ENCODE data around the gene WBP2NL. TPM values are rescaled to one million over a fixed set of nuclear protein-coding genes. Genes with fewer than 3 reads are reported as not detected.
"Not testable (repeated sequence)": the region's sequence is repeated elsewhere in the genome, so short reads cannot be mapped to it uniquely, and the experiment has no call there.

The WBP2NL gene
- total RNA-seq (1 to 10 TPM; 4.5 to 4.6 TPM), polyA plus RNA-seq (1 to 10 TPM in 1 of 3 donors, under 1 TPM in 2; 0.25 to 1.4 (median 0.57) TPM), total RNA-seq (0.34 to 2.4 (median 1.9) reads per million in 6 experiments)

DNA sequence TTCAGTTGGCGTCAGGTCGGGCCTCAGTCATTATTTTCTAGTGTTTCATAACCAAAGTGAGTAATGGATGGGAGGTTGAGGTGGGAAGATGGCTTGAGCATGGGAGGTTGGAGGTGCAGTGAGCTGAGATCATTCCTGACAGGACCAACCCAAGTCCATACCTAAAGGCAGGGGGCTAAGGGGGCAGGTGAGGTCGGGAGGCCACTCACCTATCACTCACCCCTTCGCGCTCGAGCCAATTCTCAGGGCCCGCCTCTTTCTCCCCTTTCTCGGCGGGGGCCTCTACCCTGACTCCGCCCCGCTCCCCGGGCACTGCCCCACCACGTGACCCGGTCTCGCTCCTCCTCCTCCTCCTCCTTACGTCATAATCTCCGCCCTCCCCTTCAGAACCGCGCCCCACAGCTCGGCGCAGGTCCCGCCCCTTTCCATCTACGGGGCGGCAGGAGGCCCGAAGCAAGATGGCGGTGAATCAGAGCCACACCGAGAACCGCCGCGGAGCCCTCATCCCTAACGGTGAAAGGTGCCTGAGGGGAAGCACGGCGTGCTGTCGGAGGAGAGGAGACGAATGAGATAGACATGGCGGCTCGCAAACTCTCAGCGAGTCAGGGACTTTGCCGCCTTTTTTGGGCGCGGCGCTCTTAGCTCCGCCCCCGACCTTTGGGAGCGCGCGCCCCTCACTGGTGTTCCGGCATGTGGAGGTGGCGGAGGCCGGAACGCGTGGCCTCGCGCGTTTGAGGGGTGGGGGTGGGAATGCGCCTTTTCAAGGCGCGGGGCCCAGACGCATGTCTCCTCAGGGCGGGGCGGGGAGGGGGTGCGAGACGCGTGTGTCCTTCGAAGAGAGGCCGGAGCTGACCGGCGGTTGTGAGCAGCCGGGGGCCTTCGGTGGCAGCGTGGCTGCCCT, at the start of gene WBP2NL:
Gene WBP2NL, plus strand, starts transcription at position 428 of the 901 bp plus-strand sequence. Its CDS starts 31 bp downstream, at position 459.
- H3K27me3 Mint-ChIP-seq: peaks cover 0 to 5% (median 3%) of the 10 kb centered on the region in 5 donors
- peak; percentile 76 to 94 (median 88) for DNase-seq
- peak within 1 kb of the TSS; percentile 91 to 98 (median 96) for H3K27ac Mint-ChIP-seq
- peaks cover 11 to 25% (median 16%) of the 10 kb centered on the region in 4 donors for H3K4me1 Mint-ChIP-seq
- peak within 1 kb of the TSS; percentile 92 to 99 (median 96) for H3K4me3 Mint-ChIP-seq
- peaks cover 0 to 37% (median 9%) of the 10 kb centered on the region in 9 donors for H3K9me3 Mint-ChIP-seq
- ATAC-seq: peak; percentile 91 to 95
- peaks cover 0 to 15% (median 14%) of the 10 kb centered on the region in 3 donors for H3K36me3 Mint-ChIP-seq
- POLR2A ChIA-PET: interaction anchor here (0.8 to 1.9 kb wide), 6 partner anchors 11 to 617 kb away, joined by 3 to 14 read pairs (median 5); partner anchors contain the start of genes NAGA, NDUFA6, SMDT1 and TEF

- not testable (repeated sequence) for DNase-seq, H3K27me3 Mint-ChIP-seq, H3K36me3 Mint-ChIP-seq, H3K9me3 Mint-ChIP-seq, ATAC-seq, H3K4me3 Mint-ChIP-seq, H3K27ac Mint-ChIP-seq
- H3K4me1 Mint-ChIP-seq: peaks cover 0 to 24% (median 13%) of the 10 kb centered on the region in 4 donors
- POLR2A ChIA-PET: interaction anchor here (0.6 kb wide), 1 partner anchor 592 kb away, joined by 3 read pairs; no protein-coding TSS in a partner anchor
These were observed 49.7 kb upstream of the WBP2NL start for GRCh38 chr22:41948928-41949296.

DNA sequence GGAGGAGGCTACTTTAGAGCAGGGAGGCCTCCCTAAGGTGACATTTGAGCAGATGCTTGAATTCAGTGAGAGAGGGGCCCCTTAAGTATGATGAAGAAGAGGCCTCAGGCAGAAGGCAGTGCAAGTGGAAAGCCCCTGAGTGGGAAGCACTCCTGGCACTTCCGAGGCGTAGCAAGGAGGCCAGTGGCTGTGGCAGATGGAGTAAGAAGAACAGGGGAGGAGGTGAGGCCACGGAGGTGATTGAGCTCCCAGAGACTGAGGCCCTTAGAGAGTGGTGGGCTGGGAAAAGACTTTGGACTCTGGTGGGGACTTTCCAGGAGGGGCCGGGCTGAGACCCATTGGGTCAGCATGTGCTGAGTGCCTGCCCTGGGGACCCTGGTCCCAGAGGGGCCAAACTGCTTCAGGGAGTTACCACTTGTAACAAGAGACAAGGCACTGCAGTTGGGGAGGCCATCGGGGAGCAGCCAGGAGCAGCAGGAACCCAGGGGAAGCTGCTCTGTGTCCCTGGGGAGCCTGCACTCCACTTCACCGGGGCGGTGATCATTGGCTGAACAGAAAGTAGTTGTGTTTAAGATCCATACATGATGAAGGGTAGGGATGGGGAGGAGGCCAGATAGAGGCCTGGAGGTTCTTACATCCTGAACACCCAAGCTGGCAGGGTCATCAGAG, 49.2 kb upstream of the WBP2NL start:
- no peak overlapping the region for H3K27ac Mint-ChIP-seq
- no peak for ATAC-seq
- no peaks in the 10 kb centered on the region for H3K36me3 Mint-ChIP-seq
- no peak for DNase-seq
- H3K9me3 Mint-ChIP-seq: no peaks in the 10 kb centered on the region
- H3K4me3 Mint-ChIP-seq: no peak overlapping the region
- H3K4me1 Mint-ChIP-seq: peaks cover 0 to 24% (median 13%) of the 10 kb centered on the region in 4 donors
- H3K27me3 Mint-ChIP-seq: peaks cover 0 to 2% (median 0%) of the 10 kb centered on the region in 5 donors
- POLR2A ChIA-PET: no interaction called here

DNA sequence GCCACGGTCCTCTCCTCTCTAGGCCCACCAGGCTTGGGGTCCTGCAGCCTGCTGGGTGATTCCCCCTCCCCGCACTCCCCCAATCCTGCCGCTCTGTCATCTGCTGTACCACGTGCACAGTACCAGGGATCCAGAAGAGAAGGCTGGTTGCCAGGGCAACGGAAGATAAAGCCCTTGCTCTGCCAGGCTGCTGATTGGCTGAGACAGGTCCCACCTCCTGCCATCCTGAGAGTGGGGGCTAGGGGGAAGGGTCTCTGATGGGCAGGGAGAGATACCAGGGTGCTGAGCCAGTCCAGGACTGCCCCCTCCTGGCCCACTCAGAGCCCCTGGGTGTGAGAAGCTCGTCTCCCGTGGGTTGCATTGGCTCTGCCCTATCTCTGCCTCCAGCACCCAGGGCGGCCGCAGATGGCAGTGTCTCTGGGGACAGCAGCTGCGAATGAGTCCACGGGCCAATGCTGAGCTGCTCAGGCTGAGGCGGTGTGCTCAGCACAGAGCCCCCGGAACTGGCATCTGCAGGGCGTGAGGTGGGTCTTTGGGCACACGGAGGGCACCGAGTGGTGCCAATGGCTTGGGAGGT, 46.6 kb upstream of the WBP2NL start, which contains the start of gene SMIM45:
Gene SMIM45, plus strand, starts transcription at position 253 of the 577 bp plus-strand sequence.
- H3K9me3 Mint-ChIP-seq: no peaks in the 10 kb centered on the region
- POLR2A ChIA-PET: interaction anchor here (0.6 kb wide), 1 partner anchor 167 kb away, joined by 3 read pairs; no protein-coding TSS in a partner anchor
- peaks cover 0 to 11% (median 6%) of the 10 kb centered on the region in 4 donors for H3K4me1 Mint-ChIP-seq
- no peak within 1 kb of the TSS for H3K4me3 Mint-ChIP-seq
- DNase-seq (no peak), ATAC-seq (no peak)
- H3K36me3 Mint-ChIP-seq: no peaks in the 10 kb centered on the region
- H3K27ac Mint-ChIP-seq: peak within 1 kb of the TSS in 1 of 10 donors; percentile 26
- H3K27me3 Mint-ChIP-seq: peaks cover 0 to 3% (median 0%) of the 10 kb centered on the region in 5 donors

DNA sequence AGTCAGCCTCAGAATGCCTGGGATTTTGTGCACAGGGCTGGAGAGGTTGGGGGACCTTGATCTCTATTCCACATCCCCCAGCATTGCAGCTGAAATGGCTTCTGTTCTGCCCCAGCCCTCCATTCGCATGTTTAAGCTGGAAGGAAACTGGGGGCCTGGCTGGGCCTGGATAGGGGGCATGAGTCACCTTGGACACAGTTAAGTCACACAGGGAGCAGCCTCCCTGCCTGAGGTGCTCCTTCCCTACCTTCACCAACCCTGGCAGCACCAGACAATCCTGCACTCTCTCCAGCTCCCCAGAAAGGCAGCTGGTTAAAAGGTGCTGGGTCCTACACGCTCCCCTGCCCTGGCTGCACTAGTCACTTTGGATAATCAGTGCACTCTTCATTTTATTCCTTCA, 45.9 kb upstream of the WBP2NL start:
- Mint-ChIP-seq H3K27ac (no peak overlapping the region), H3K9me3 (no peaks in the 10 kb centered on the region), H3K4me3 (no peak overlapping the region), H3K27me3 (peaks cover 0 to 3% (median 0%) of the 10 kb centered on the region in 5 donors), H3K4me1 (peaks cover 3 to 8% (median 5%) of the 10 kb centered on the region in 4 donors), H3K36me3 (no peaks in the 10 kb centered on the region)
- POLR2A ChIA-PET: no interaction called here
- DNase-seq (no peak), ATAC-seq (no peak)

- no peaks in the 10 kb centered on the region for H3K36me3 Mint-ChIP-seq
- DNase-seq: no peak
- H3K4me3 Mint-ChIP-seq: peak overlapping the region in 1 of 10 donors; percentile 66
- H3K4me1 Mint-ChIP-seq: peaks cover 3 to 5% (median 4%) of the 10 kb centered on the region in 4 donors
- peak; percentile 59 to 63 for ATAC-seq
- peaks cover 0 to 3% (median 0%) of the 10 kb centered on the region in 5 donors for H3K27me3 Mint-ChIP-seq
- H3K9me3 Mint-ChIP-seq: no peaks in the 10 kb centered on the region
- POLR2A ChIA-PET: interaction anchor here (0.6 kb wide), 2 partner anchors 33 to 340 kb away, joined by 3 read pairs; no protein-coding TSS in a partner anchor
- peak overlapping the region in 1 of 10 donors; percentile 75 for H3K27ac Mint-ChIP-seq
These were observed 40.5 kb upstream of the WBP2NL start for GRCh38 chr22:41957941-41958556.

DNA sequence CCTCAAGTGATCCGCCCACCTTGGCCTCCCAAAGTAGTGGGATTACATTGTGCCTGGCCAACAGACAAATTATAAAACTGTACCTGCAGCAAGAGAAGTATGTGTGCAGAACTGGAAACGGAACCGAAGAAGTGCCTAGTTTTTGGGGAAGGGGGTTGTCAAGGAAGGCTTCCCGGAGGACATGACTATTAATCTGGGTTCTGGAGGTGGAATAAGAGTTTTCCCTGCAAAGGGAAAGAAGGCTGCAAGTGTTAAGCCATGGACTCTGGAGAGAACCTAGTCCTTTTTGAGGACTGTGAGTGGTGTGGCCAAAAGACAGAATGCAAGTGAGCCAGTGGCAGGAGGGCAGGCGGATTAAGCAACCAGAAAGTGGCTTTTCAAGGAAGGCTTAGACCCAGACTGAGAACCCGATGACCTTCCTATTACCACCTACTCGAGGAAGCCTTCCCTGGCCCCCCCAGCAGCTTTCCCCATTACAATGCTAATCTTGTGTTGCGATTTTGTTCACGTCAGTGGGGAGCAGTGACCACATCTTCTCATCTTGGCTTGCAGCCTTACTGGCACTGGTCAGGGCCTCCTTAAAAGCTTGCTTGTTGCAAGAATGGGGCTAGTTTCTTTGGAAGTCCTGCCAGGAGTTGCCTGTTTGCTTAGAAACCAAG, 35.0 kb upstream of the WBP2NL start:
- peaks cover 0 to 3% (median 0%) of the 10 kb centered on the region in 5 donors for H3K27me3 Mint-ChIP-seq
- no peaks in the 10 kb centered on the region for H3K9me3 Mint-ChIP-seq
- H3K27ac Mint-ChIP-seq: no peak overlapping the region
- POLR2A ChIA-PET: no interaction called here
- H3K4me3 Mint-ChIP-seq: no peak overlapping the region
- no peaks in the 10 kb centered on the region for H3K36me3 Mint-ChIP-seq
- ATAC-seq (no peak), DNase-seq (no peak)
- H3K4me1 Mint-ChIP-seq: peaks cover 0 to 4% (median 0%) of the 10 kb centered on the region in 4 donors

GRCh38 chr22:41964112-41964491, 34.5 kb upstream of the WBP2NL start:
- H3K36me3 Mint-ChIP-seq: no peaks in the 10 kb centered on the region
- POLR2A ChIA-PET: no interaction called here
- ATAC-seq (no peak), DNase-seq (no peak)
- H3K9me3 Mint-ChIP-seq: no peaks in the 10 kb centered on the region
- peaks cover 0 to 3% (median 0%) of the 10 kb centered on the region in 5 donors for H3K27me3 Mint-ChIP-seq
- peaks cover 0 to 4% (median 0%) of the 10 kb centered on the region in 4 donors for H3K4me1 Mint-ChIP-seq
- no peak overlapping the region for H3K27ac Mint-ChIP-seq
- H3K4me3 Mint-ChIP-seq: no peak overlapping the region

DNA sequence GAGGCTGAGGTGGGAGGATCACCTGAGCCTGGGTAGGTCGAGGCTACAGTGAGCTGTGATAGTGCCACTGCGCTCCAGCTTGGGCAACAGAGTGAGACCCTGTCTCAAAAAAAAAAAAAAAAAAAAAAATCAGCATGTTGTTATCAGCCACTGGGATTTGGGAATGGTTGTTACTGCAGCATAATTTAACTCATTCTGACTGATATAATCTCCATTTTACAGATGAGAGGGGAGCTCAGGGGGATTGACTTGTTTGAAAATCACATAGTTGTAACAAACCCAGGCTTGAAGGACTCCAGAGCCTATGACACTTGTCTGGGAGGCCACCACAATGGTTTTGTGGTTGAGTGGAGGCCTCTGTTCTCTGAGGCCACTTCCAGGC, 32.4 kb upstream of the WBP2NL start:
- POLR2A ChIA-PET: interaction anchor here (0.7 to 1.3 kb wide), 2 partner anchors 9 to 278 kb away, joined by 3 to 5 read pairs; partner anchors contain the start of gene SNU13
- Mint-ChIP-seq H3K27me3 (peaks cover 0 to 8% (median 3%) of the 10 kb centered on the region in 5 donors), H3K4me3 (no peak overlapping the region), H3K27ac (no peak overlapping the region), H3K9me3 (no peaks in the 10 kb centered on the region), H3K36me3 (no peaks in the 10 kb centered on the region), H3K4me1 (peaks cover 0 to 4% (median 0%) of the 10 kb centered on the region in 4 donors)
- ATAC-seq: no peak
- no peak for DNase-seq

GRCh38 chr22:41966607-41967240, 31.9 kb upstream of the WBP2NL start:
- no peak overlapping the region for H3K27ac Mint-ChIP-seq

GRCh38 chr22:41968601-41969000, 30.0 kb upstream of the WBP2NL start:
- H3K4me1 Mint-ChIP-seq: peaks cover 0 to 4% (median 0%) of the 10 kb centered on the region in 4 donors
- no peak for ATAC-seq

More at GRCh38 chr22:41966607-41967240, 31.9 kb upstream of the WBP2NL start:
- Mint-ChIP-seq H3K4me3 (no peak overlapping the region), H3K27me3 (peaks cover 0 to 13% (median 3%) of the 10 kb centered on the region in 5 donors), H3K4me1 (peaks cover 0 to 4% (median 0%) of the 10 kb centered on the region in 4 donors), H3K36me3 (no peaks in the 10 kb centered on the region), H3K9me3 (no peaks in the 10 kb centered on the region)
- ATAC-seq: peak; percentile 62 to 71
- DNase-seq: peak in 4 of 10 donors; percentile 27 to 51 (median 35)
- POLR2A ChIA-PET: interaction anchor here (0.7 to 1.3 kb wide), 2 partner anchors 10 to 278 kb away, joined by 3 to 5 read pairs; partner anchors contain the start of gene SNU13

More at GRCh38 chr22:41968601-41969000, 30.0 kb upstream of the WBP2NL start:
- no peak for DNase-seq
- Mint-ChIP-seq H3K9me3 (no peaks in the 10 kb centered on the region), H3K27ac (peak overlapping the region in 1 of 10 donors; percentile 48), H3K36me3 (no peaks in the 10 kb centered on the region), H3K27me3 (peaks cover 4 to 30% (median 13%) of the 10 kb centered on the region in 5 donors), H3K4me3 (no peak overlapping the region)
- POLR2A ChIA-PET: no interaction called here
